OCI-M1 (cell line): ENCODE measurements around the gene USP36.
"Not testable (repeated sequence)": the region's sequence is repeated elsewhere in the genome, so short reads cannot be mapped to it uniquely, and the experiment has no call there.

Experiments used
- DNase-seq: peaks from one replicate; lab custom pipeline; 2025; lab: John Stamatoyannopoulos, UW

USP36 gene

DNA sequence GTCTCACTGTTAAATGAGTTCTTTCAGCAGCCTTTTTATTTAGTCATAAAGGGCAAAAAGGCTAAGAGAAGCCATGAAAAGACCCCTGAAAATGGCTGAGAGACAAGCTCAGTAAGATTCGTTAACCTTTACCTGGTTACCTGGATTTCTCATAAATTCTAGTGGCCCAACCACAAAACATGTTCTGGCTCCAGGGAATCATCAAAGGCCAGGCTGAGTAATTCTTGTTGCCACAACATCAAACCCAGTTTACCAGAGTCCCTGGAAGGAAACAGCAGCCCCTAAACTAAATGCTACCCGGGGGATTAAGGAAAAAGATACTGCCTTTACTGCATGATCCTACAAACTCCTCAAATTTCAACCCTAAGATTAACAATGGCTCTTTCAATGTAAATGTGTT, 74.4 kb downstream of the USP36 start:
- DNase-seq = no peak

GRCh38 chr17:78765821-78766220, 74.8 kb downstream of the USP36 start:
- no peak for DNase-seq

DNA sequence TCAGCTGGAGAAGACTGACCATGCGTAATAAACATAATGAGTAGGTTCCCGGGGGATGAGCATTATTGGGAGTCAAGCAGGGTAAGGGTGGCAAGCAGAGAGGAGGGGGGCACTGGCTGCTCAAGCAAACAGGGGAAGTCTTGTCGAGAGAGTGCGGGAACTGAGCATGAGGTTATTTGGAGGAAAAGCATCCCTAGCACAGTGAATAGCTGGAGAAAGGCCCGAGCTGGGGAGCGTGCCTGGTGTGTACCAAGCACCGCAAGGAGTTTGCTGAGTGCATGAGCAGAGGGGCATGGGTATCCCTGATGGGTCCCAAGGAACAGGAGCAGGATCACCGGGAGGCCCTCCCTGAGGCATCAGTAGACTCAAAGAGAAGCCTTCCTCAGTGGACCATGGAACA, 75.7 kb downstream of the USP36 start:
- DNase-seq = no peak

- no peak for DNase-seq
Measured at GRCh38 chr17:78763561-78763960, 77.1 kb downstream of the USP36 start.

DNA sequence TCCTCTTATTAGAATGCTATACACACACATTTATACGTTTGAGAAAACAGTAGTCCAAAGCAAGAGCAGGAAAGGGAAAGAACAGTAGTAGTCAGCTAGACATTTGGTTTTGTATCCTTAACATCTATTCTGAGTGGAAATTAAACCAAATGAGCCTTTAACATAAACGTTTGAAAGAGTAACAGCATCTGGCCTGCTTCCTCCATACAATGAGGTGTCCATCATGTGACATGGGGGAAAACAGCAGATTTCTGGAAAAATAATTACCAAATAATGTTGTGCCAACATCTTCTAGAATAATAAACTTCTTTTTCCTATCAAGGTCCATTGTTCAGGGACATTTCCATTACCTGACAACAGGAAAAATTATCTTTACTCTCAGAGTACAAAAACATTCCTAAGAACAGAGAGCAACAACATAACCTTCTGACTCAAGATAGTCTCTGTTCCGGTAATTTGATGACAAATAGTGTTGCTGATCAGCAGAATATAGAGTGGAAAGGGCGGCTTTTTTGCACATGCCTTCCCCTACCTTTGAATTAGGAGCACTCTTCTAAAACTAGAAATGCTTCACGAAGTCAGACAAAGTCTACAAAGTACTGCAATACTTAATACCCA, 78.7 kb downstream of the USP36 start:
- DNase-seq = no peak

DNA sequence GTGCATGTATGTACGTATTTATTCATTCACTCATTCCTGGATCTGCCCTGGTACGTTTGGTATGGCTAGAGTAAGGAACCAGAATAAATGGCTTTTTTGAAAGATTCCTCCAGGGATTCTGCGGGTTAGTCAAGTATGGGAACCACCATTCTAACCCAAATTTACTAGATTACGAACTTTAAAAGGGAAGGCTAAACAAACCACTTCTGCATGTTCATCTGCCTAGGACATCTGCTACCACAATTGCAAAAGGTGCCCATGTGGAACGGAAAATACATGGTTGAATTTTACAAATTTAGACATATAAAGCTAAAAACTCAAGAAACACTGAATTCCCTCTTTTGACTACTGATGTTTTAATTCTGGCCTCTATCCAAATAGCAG, 80.7 kb downstream of the USP36 start:
- DNase-seq = no peak

GRCh38 chr17:78759203-78759968, 81.2 kb downstream of the USP36 start:
- peak; percentile 83 for DNase-seq

DNA sequence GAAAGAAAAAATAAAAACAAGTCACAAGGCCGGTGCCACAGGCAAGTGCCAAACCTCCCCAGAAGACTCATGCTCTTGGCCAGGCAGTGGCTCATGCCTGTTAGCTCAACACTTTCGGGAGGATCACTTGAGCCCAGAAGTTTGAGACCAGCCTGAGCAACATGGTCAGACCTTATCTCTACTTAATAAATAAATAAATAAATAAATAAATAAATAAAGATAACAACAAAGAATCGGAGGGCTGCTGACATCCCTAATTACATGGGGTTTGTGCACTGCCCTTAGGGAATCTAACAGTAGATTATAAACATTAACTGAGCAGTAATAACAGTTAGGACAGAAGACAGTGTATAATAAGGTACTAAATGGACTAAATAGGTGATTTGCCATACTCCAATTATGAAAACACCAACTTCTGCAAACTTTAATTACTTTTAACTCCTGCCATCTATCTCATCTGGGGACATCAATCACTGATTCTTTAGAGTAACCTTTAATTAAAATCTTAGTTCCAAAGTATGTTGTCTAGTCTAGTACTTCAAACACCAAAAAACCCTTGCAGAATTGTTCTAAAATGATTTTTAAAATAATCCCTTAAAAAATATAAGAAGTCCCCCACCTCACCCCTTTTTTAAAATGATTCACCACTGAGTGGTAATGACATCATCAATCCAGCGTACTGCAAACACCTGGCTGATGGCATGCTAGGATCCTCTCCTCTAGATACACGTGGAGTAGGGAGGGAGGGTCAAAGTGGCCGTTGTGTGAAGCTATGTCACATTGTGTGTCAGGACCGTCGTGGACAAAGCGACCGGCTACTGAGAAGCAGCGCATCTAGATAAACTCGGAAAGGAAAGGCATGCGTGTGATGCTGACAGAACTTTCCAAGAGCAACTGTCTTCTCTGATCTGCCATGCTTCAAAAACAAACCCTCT, 87.0 kb downstream of the USP36 start:
- no peak for DNase-seq

GRCh38 chr17:78751447-78752161, 89.0 kb downstream of the USP36 start:
- DNase-seq = no peak

GRCh38 chr17:78751000-78751399, 89.6 kb downstream of the USP36 start:
- not testable (repeated sequence) for DNase-seq

GRCh38 chr17:78748730-78749317, 91.8 kb downstream of the USP36 start:
- peak; percentile 92 for DNase-seq

DNA sequence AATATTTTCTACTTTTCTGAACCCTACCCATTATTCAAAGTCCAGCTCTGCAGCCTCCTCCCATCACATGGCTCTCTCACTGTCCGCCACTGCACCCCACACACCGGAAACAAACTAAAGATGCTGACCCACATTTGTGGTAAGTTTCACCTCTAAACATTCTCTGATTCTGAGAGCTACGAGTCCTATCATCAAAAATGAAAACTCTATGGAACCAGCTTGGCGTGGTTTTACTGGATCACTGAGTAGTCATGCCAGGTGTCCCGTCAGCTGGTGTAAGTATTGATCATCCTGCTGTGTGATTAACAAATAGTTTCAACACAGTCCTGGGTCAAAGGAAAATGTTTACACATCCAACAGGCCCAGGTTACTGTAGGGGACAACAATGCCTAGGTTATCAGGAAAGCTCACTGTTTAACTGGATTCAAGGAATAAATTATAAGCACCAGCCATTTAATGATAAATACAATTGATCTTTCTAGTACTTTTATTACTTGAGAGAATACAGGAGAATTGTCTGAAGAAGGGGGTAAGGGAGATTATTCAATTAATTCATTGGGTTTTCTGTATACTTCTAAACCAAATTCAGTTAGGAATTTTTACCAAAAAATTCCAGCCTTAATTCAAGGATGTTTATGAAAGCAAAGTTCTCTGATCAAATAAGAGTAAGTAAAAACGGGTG, 92.4 kb downstream of the USP36 start:
- DNase-seq = no peak

GRCh38 chr17:78747488-78747887, 93.1 kb downstream of the USP36 start:
- no peak for DNase-seq

GRCh38 chr17:78746949-78747269, 93.7 kb downstream of the USP36 start:
- no peak for DNase-seq

GRCh38 chr17:78746263-78746948, 94.2 kb downstream of the USP36 start:
- no peak for DNase-seq
